ENCODE measurements around the gene SPATA31C2.

DNA sequence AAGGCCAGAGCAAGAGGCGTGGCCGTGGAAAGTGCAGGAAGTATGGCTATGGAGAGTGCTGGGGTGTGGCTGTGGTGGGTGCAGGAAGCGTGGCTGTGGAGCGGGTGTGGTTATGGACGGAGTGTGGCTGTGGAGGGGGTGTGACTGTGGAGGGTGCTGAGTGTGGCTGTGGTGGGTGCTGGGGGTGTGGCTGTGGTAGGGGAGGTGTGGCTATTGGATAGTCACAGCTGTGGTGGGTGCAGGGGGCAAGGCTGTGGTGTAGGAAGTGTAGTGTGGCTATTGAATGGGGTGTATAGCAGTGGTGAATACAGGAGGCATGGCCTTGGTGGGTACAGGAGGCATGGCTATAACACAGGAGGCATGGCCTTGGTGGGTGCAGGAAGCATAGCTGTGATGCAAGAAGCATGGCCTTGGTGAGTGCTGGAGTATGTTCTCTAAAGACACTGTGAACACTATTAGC lies 40.8 kb upstream of the SPATA31C2 start:
- TF ChIP-seq, protein P1, sequence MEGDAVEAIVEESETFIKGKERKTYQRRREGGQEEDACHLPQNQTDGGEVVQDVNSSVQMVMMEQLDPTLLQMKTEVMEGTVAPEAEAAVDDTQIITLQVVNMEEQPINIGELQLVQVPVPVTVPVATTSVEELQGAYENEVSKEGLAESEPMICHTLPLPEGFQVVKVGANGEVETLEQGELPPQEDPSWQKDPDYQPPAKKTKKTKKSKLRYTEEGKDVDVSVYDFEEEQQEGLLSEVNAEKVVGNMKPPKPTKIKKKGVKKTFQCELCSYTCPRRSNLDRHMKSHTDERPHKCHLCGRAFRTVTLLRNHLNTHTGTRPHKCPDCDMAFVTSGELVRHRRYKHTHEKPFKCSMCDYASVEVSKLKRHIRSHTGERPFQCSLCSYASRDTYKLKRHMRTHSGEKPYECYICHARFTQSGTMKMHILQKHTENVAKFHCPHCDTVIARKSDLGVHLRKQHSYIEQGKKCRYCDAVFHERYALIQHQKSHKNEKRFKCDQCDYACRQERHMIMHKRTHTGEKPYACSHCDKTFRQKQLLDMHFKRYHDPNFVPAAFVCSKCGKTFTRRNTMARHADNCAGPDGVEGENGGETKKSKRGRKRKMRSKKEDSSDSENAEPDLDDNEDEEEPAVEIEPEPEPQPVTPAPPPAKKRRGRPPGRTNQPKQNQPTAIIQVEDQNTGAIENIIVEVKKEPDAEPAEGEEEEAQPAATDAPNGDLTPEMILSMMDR (conservative IDR thresholded peaks at IDR 0.05; ENCODE audit: low read length): no peak
- TF ChIP-seq EZH2phosphoT487 (IDR thresholded peaks at IDR 0.05; ENCODE audit: borderline replicate concordance, low read depth, low read length): no peak
